Skin of body (tissue), 2 donors: Measurements from ENCODE around the gene EIF4ENIF1. TPM values are rescaled to one million over a fixed set of nuclear protein-coding genes. Genes with fewer than 3 reads are reported as not detected.
A peak's percentile ranks its signal among the peaks of the same experiment; 100 is the strongest.
"Not testable (repeated sequence)": the region's sequence is repeated elsewhere in the genome, so short reads cannot be mapped to it uniquely, and the experiment has no call there.

Experiments used
- DNase-seq: peaks from one replicate; lab custom pipeline; 2025; lab: John Stamatoyannopoulos, UW
- total RNA-seq: library from RNA; depleted of rRNA; stranded (reverse); fragments of >200 nt; gene quantifications from one replicate; pipeline ENCODE4 v1.2.3, GENCODE V29; 2014

EIF4ENIF1 gene
- 10.5 TPM for total RNA-seq

GRCh38 chr22:31489632-31490495 is at the start of gene EIF4ENIF1:
EIF4ENIF1 (minus strand) TSS chr22:31489842; CDS start chr22:31488718, 1,124 bp downstream.
- peak; percentile 84 for DNase-seq

GRCh38 chr22:31538815-31539214 is 49.2 kb upstream of the EIF4ENIF1 start:
- DNase-seq: no peak

- DNase-seq: no peak
Measured at GRCh38 chr22:31537019-31537535, 47.4 kb upstream of the EIF4ENIF1 start.

GRCh38 chr22:31533374-31533773 is 43.7 kb upstream of the EIF4ENIF1 start:
- DNase-seq: no peak

GRCh38 chr22:31532060-31532459 is 42.4 kb upstream of the EIF4ENIF1 start:
- DNase-seq: no peak

- no peak for DNase-seq
Measured at GRCh38 chr22:31530823-31531195, 41.2 kb upstream of the EIF4ENIF1 start.

- DNase-seq: no peak
Measured at GRCh38 chr22:31526270-31526669, 36.6 kb upstream of the EIF4ENIF1 start.

GRCh38 chr22:31524132-31524531 is 34.5 kb upstream of the EIF4ENIF1 start:
- DNase-seq: not testable (repeated sequence)

GRCh38 chr22:31520051-31520450 is 30.4 kb upstream of the EIF4ENIF1 start:
- no peak for DNase-seq

GRCh38 chr22:31509061-31509762 is 19.6 kb upstream of the EIF4ENIF1 start:
- DNase-seq: no peak

GRCh38 chr22:31508536-31508935 is 18.9 kb upstream of the EIF4ENIF1 start:
- no peak for DNase-seq

- DNase-seq: not testable (repeated sequence)
Measured at GRCh38 chr22:31507517-31507916, 17.9 kb upstream of the EIF4ENIF1 start.

- no peak for DNase-seq
Measured at GRCh38 chr22:31504282-31504681, 14.6 kb upstream of the EIF4ENIF1 start.

- DNase-seq: no peak
Measured at GRCh38 chr22:31503211-31503964, 13.7 kb upstream of the EIF4ENIF1 start.

GRCh38 chr22:31501738-31502137 is 12.1 kb upstream of the EIF4ENIF1 start:
- no peak for DNase-seq

- no peak for DNase-seq
Measured at GRCh38 chr22:31497148-31497938, 7.7 kb upstream of the EIF4ENIF1 start.

GRCh38 chr22:31496735-31497146 is 7.1 kb upstream of the EIF4ENIF1 start:
- no peak for DNase-seq

- peak; percentile 83 for DNase-seq
Measured at GRCh38 chr22:31496007-31496734, 6.5 kb upstream of the EIF4ENIF1 start, which contains the start of gene SFI1. SFI1 (plus strand) TSS chr22:31496536; CDS start chr22:31508285, 11,749 bp downstream.

- DNase-seq: no peak
Measured at GRCh38 chr22:31495343-31495742, 5.7 kb upstream of the EIF4ENIF1 start.

- not testable (repeated sequence) for DNase-seq
Measured at GRCh38 chr22:31493355-31493754, 3.7 kb upstream of the EIF4ENIF1 start.
